GM18861 (cell line): ENCODE measurements around the gene NEMP2.
"Not testable (repeated sequence)": the region's sequence is repeated elsewhere in the genome, so short reads cannot be mapped to it uniquely, and the experiment has no call there.

Experiments
- ATAC-seq: cut with Tn5 transposase; IDR thresholded peaks from one replicate; pipeline ENCODE4 v1.9.1; 2021; ENCODE audit not compliant: unreplicated experiment

The NEMP2 gene

DNA sequence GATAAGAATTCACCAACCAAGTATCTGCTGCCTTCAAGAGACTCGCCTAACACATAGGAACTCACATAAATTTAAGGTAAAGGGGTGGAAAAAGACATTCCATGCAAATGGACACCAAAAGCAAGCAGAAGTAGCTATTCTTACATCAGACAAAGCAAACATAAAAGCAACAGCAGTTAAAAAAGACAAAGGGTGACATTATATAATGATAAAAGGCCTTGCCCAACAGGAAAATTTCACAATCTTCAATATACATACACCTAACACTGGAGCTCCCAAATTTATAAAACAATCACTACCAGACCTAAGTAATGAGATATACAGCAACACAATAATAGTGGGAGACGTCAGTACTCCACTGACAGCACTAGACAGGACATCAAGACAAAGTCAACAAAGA is 41.4 kb downstream of the NEMP2 start:
- ATAC-seq: no peak

DNA sequence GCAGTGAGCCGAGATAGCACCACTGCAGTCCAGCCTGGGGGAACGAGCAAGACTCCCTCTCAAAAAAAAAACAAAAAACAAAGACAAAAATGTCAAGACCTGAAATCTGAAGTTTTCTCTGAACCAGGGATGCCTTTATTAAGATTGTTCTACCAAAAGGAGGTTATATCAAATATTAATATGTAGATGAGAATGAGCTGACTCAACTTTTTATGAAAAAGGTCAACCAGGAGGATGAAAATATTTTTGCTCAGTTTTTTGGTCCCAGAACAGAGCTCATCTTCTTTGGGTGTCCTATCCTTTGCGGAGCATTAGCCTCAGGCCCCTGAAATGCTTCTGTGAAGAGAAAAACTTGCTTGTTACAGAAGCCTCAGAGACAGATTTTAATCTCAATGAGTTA is 44.0 kb downstream of the NEMP2 start:
- ATAC-seq: no peak

DNA sequence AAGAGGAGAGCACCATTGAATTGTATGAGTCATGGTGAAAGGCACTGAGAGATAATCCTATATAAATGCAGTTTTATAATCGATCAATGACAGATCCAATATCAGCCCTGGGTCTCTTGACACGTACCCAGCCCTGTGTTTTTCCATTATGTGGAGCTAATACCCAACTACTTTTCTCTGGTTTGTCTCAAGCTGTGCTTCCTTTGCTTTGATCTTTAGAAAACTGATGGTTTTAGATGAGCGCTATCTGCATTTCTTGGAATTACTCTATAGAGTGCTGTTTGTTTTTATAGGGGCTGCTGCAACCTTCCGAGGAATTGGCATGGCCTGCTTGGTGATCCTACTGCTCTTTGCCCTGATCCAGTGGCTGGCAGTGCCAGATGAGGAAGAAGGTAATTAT is 45.0 kb downstream of the NEMP2 start:
- ATAC-seq: no peak

DNA sequence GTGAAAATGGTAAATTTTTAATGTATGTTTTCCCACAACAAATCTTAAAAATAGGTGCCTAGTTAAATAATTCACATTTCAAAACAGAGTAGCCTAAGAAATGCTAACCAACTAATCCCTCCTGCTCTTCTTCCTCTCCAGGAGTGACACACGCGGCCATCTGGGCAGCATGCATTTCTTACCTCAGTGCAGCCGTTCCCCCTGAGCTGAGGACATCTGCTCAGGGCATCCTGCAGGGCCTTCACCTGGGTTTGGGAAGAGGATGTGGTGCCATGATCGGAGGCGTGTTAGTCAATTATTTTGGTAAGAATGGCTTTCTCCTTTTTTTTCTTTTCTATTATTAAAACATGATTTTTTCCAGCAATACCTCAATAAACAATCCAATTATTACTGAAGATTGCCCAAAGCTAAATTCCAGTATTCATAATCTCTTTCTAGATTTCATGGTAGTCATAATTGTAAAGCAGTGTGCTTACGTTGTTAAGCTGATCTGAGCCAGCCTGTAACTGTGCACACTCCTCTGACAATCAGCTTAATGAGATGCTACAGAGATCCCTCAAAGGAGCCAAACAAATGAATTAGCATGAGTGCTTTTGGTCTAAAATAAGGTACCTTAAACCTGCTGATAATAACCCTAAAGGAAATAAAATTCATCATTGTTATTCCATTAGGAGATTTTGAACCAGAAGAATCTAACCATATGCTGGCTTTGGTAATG is 45.8 kb downstream of the NEMP2 start:
- no peak for ATAC-seq

DNA sequence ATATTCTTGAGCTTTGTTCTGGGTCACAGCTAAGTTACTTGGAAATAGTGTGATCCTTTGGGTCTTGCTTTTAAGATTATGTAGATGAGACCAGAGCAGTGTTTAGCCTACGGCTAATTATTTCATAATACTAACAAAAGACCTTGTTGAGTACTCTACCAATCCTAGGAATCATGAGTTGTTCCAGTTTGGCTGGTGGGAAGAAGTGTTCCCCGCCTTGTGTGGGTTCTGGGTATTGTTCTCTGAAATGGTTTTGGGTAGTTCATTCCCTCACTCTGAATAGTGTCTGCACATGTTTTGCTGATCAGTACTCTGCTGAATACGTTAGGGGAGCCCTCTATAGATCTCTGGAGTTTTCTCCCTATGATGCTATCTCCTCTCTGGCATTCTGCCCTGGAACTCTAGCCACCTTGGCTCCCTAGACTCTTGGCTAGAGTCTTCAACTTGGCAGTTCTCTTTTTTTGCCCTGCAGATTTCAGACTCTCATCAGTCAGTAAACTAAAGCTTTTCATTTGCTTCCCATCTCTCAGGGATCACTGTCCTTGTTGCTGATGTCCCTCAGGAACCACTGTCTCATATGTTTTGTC is 48.4 kb downstream of the NEMP2 start:
- ATAC-seq: no peak

DNA sequence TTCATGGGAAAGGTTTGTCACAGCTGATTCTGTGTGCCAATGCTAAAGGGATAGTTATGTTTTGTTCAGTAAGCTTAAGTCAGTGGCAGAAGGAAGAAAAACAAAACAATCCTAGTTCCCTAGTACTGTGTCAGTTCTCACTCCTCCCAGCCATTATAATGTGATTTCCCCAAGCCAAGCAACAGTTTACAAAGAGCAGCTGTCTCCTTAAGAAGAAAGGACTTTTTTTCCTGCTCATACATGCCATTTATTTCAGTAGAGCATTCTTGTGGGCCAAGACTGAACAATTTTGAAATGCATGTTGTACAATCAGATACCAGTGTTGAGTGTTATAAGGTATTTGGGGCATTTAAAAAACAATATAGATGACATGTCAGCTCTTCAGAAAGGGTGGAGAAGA is 52.1 kb downstream of the NEMP2 start:
- ATAC-seq: no peak

DNA sequence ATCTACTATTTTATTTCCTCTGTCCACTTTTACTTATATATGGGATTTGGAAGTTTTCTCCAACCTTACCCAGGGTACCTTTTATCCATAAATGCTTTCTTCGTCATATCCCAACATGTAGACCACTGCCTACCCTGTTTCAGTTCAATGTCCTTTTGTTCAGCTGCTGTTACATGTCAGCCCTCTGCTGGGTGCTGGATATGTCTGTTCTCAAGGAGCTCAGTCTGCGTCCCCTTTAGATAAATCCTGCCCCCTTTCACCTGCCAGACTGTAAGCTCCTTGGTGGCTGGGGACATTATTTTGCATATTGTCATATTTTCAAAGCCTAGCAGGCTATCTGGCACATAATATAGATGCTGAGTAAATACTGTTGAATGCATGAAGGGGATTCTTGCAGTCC is 53.2 kb downstream of the NEMP2 start:
- ATAC-seq: no peak

DNA sequence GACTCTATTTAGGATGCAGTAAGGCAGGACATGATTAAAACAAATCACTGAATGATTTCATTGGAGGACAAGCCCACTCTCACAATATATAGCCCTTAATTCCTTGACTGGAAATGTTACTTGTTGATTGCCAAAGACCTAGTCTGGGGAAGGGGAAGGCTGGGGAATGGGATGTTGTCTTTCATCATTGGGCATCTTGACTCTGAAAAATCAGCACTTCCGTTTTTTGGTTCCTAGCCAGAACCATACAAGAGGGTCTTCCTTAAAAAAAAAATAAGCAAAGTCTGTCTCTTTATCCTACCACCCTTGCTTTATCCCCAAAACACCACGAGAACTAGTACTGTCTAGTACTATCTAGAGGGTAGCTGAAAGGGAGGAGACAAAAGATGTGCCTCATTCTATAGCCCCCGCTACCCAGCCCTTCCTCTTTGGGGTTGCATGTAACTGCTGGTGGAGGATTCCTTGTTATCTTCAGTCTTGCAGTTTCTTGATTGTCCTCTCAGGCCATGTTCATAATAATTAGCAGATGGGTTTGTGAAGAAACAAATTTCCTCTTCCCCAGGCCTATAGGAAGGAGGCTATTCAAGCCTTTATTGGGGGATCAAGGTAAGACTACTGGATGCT is 55.8 kb downstream of the NEMP2 start:
- no peak for ATAC-seq

DNA sequence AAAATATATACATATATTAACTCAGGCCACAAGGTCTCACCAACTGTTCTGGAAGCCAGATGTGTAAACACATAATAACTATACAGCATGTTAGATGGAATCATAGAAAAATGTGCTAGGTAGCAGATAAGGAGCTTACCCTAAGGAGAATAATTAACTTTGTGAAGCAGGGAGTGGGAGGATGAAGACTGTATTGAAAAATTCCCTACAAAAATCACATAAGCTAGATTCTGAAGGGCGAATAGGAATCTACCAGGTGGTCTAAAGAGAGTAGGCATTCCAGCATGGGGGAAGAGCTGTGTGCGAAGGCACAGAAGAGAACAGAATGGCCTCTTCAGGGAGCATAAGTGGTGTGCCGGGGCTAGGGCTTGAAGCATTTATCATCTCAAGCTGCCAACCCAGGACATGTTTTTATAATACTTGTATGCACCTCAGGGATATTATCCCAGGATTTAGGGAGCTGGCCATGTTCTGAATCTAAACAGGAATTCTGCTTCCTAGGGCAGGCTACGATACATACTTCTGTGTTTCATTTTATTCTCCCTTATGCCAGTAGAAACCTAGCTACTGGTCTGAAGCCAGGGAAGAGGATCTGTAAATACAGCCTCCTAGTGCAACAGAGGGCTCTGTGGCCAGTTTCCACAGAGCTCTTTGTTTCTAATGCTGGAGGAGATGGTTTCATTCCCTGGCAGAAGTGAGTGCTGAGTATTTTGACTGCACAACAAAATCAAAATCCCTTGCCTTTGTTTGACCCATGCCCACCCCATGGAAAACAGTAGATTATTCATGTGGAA is 56.7 kb downstream of the NEMP2 start:
- no peak for ATAC-seq

DNA sequence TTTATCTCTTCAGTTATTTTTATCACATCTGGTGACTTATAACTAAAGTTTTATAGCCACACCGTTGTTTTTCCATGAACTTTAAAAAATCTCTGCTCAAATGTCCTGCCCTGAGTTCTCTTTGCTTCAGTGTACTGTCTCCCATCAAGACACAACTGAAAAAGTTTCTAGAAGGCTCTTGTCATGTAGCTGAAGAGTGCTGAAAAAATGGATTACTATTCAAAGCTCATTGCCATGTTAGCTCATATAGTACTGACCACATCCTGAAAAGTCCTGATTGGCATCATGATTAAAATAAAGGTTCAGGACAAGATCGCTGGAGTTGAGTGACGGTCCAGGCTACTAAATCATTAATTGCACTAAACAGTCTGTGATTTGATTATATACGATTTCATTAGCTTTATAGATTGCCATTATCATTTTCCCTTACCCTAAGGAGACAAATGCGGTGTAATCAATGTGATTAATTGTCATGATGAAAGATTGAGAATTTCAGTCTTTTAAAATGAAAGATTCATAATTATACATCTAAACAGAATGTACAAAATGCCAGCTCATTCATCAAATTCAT is 64.2 kb downstream of the NEMP2 start:
- ATAC-seq: no peak

DNA sequence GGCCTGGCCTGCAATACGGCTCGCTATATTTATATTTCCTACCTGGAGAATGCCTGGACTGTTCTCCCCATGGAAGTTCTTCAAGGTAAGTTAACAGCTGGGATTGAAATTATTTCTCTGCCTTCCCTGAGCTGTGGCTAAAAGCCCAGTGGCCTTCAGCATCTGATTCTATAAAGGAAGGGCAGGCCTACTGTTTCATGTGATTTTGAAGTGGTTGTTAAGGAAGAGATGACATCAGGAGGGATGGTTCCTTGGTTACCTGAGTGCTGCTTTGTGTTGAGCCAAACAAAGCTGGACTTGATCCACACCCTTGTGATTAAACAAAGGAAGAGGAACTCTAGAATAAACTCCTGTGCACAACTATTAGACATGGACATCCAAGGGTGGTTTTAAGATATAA is 64.8 kb downstream of the NEMP2 start:
- ATAC-seq: no peak

DNA sequence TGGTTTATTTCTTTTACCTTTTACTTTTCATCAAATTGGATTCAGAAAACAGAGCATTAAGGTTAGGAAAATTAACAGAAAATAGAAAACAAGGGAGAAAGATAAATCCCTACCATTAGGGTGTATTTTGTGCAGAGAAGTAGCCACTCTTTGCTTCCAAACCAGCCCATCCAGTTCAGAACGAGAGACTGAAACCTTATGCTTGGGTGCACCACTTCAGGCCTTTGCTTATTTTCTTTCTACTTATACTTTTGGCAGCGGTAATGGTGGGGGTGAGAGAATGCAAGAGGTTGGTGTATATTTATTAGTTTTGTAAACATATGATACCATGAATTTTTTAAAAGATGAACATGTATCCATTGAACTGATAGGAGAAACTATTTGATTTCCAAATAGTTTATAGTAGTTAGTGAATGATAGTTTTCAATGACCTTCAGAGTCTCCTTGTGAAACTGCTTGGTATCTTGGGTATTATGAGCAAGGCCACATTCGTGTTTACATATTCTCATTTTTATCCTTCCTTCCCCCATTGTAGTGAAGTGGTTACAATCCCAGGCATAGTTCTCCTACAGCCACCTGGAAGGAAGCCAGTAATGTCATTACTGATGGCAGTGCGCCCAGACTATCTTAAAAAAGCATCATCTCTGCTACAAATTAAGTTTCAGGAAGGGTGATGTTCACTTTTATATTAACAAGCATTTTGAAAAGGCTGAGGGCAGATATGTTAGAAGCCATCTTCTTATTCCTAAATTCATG is 65.5 kb downstream of the NEMP2 start:
- peak; percentile 31 for ATAC-seq

DNA sequence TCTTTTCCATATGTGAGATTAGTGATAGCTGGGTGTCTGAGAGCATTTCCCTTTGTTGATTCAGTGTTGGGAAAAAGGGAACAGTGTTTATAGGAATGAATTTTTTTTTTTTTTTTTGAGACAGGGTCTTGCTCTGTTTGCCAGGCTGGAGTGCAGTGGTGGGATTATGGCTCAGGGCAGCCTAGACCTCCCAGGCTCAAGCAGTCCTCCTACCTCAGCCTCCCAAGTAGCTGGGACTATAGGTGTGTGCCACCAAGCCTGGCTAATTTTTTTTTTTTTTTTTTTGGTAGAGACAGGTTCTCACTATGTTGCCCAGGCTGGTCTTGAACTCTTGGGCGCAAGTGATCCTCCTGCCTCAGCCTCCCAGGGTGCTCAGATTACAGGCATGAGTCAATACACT is 66.2 kb downstream of the NEMP2 start:
- not testable (repeated sequence) for ATAC-seq

DNA sequence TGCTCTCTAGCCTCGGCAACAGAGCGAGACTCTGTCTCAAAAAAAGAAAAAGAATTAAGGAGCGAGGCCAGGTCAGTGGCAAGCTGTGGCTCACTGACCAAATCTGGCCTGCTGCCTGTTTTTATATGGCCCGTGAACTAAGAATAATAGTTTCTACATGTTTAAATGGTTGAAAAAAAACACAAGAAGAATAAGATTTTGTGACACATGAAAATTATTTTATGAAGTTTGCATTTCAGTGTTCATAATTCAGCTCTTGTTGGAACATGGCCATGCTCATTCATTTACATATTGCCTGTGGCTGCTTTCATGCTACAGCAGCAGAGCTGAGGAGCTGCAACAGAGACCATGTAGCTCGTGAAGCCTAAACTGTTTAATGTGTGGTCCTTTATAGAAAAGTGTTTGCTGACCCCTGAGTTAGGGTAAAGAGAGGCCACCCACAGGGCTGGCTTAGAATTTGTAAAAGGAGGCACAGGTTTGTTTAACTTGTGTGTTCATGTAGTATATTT is 66.9 kb downstream of the NEMP2 start:
- peak; percentile 44 for ATAC-seq

DNA sequence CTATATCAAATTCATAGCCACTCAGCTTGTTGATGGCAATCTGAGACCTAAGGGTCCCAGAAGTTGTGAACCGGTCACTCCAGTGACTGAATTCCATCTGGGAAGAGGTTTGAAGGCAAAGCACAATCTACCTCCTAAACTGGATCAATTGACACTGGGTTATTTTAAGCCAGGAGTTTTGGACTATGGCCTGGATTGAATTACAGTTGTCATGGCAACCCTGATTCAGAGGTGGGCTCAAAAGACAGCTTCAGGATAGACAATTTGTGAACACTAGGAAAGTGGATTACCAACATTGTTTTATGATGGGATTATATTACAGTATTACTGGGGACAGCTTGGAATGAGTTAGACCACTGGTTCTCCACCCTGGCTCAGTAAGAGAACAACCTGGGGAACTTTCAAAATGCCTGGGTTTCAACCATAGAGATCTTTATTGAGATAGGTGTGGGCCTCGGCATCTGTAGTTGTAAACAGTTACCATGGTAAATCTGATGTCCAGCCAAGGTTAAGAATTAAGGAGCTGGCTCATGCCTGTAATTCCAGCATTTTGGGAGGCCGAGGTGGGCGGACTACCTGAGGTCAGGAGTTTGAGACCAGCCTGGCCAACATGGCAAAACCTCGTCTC is 67.6 kb downstream of the NEMP2 start:
- no peak for ATAC-seq

DNA sequence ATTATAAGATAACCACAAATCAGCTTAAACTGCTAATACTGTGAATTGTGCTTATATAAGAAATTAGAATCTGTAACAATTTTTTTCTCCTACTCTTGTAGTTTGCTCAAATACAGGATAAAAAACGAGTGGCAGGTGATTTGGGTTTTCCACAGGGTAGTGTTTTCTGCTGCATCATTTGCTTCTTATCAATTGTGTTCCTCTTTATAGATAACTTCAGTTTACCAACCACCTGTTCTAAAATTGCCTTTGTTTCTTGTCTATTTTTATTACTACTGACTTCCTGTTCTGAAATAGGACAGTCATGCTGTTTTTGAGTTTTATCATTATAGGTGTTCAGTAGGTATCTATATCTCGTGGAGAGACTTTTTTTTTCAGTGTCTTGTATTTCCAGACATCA is 69.5 kb downstream of the NEMP2 start:
- peak; percentile 57 for ATAC-seq

DNA sequence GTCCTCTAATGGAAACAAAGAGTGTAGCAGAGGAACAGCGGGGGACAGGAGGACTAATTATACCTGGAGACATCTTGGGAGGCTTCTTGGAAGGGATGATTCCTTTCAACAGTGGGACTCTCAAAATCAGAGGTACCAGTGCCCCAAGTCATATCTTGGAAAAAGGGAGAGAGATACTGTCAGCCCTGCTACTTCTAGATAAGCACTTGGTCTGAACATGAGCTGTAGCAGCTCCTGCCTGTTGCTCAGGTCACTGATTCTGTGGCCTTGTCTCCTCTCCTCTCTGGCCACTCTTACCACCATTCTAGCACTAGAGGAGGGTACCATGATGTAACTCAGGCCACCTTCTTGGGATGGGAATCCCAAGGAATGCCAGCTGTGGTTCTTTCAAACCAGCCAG is 71.9 kb downstream of the NEMP2 start:
- no peak for ATAC-seq

DNA sequence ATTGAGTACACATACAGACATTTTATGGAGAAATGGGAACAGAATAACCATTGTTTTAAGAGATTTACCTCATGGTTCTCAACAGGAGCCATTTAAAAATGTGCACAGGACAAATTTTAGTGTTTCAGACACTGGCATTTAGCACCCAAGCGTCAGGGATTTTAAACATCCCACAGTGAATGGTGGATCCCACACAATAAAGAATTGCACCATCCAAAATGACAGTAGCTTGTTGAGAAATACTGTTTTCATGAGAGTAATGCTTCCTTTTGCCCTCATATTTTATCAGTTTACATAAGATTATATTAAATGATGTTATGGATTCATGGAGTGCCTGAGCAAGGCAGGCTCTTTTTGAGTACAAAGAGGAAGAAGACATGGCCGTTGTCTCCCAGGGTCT is 72.3 kb downstream of the NEMP2 start:
- no peak for ATAC-seq

DNA sequence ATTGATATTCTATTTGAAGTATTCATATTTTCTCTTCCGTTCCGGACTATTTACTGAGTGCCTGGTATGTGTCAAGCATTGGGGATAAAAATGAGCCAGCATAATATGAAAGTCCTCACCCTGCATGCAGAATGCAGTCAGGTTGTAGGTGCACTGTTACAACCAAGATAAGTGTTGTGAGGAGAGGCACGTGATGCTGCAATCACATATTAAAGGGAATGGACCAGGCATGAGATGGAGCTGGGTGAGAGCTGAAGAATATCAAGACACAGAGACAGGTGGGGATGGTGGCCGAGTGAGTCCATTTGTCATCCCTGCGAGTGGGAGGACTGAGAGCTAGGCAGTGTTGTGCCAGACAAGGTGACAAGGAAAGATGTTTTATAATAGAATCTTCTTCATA is 74.0 kb downstream of the NEMP2 start:
- ATAC-seq: no peak

DNA sequence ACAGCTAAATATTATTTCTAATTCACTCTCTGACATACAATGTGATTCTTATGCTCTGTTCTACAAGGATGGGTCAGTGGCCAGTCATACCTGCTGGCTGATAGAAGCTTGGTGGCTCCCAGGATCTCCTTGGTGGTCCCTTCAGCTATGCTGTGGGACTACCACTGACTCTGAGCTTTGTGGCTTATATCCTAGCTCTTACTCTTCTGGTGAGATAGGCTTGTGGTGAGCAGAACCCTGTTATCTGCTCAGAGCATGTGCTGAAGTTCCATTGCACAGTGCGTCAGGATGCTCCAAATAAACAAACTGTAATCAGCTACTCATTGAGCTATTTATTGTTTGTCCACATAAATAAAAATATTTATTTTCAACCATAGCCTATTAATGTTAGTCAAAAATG is 74.6 kb downstream of the NEMP2 start:
- ATAC-seq: no peak
